Measurements from ENCODE around the gene ELK3.

DNA sequence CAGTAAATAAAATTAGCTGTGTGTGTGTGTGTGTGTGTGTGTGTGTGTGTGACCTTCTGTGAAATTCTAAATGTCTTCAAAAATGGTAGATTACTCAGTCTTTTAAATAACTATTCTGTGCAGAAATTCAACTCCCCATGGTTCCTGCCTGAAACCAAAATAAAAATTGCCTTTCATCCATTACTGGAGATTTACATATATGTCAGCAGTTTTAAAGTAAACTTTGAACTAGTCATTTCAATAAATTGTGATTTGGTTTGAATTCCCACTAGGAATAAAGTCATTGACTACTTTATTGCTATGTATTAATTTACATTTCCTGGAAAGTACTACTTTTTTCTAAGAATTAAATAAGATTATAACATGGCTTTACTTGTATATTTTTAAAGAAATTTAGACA, 5.3 kb downstream of the ELK3 start:
- TF ChIP-seq PCBP1 (IDR thresholded peaks at IDR 0.05; ENCODE audit: borderline replicate concordance, low read depth, low read length) (no peak), POLR2A (IDR thresholded peaks at IDR 0.05; ENCODE audit: insufficient read depth in 1 of 2, low read depth in 2 of 2, low read length in 2 of 2) (no peak), RFX5 (IDR thresholded peaks at IDR 0.05; ENCODE audit: low read depth, low read length) (no peak), MNT (IDR thresholded peaks at IDR 0.05) (no peak), EZH2 (conservative IDR thresholded peaks at IDR 0.05; ENCODE audit: low read depth, low read length) (no peak), CREM (IDR thresholded peaks at IDR 0.05) (no peak), CREM (CRISPR knock-in tag; IDR thresholded peaks at IDR 0.05) (no peak), TARDBP (CRISPR knock-in tag; IDR thresholded peaks at IDR 0.05) (no peak), SMC3 (IDR thresholded peaks at IDR 0.05; ENCODE audit: low read length) (no peak)

Data from HepG2 (cell line).